ENCODE measurements around the gene SH2D6.

SH2D6 gene

DNA sequence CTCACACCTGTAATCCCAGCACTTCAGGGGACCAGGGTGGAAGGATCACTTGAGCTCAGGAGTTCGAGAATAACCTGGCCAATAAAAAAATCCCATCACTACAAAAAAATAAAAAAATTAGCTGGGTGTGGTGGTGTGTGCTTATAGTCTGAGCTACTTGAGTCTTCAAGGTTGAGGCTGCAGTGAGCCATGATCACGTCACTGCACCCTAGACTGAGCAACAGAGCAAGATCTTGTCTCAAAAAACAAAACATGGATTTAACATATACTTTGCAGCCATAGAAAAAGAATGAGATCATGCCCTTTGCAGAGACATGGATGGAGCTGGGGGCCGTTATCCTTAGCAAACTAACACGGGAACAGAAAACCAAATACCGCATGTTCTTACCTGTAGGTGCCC is 22.2 kb downstream of the SH2D6 start:
- no peak for DNase-seq

- no peak for DNase-seq
These were observed 23.4 kb downstream of the SH2D6 start for GRCh38 chr2:85441864-85442263.

DNA sequence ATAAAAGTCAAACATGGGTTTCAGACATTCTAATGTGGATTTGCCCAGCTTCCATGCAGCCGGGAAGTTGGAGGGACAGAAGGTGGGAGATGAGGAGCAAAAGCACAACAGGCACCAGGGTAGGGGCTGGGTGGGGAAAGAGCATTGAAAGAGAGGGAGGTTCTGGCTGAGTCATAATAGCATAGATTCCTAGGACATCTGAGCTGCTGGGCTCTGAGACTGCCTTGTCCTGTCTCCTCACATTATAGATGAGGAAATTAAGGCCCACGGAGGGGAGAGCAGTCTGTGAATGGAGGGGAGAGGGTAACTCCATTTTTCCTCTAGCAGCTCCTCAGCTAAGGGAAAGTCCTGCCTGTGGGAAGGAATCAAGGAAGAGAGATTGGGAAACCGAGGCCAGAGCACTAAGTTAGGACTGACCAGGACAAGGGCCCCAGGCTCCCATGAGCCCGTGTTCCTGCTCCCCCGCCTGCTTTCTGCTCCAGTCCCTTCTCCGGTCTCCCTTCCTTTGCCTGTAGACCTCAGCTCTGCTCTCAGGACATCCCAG is 26.2 kb downstream of the SH2D6 start:
- DNase-seq = no peak

DNA sequence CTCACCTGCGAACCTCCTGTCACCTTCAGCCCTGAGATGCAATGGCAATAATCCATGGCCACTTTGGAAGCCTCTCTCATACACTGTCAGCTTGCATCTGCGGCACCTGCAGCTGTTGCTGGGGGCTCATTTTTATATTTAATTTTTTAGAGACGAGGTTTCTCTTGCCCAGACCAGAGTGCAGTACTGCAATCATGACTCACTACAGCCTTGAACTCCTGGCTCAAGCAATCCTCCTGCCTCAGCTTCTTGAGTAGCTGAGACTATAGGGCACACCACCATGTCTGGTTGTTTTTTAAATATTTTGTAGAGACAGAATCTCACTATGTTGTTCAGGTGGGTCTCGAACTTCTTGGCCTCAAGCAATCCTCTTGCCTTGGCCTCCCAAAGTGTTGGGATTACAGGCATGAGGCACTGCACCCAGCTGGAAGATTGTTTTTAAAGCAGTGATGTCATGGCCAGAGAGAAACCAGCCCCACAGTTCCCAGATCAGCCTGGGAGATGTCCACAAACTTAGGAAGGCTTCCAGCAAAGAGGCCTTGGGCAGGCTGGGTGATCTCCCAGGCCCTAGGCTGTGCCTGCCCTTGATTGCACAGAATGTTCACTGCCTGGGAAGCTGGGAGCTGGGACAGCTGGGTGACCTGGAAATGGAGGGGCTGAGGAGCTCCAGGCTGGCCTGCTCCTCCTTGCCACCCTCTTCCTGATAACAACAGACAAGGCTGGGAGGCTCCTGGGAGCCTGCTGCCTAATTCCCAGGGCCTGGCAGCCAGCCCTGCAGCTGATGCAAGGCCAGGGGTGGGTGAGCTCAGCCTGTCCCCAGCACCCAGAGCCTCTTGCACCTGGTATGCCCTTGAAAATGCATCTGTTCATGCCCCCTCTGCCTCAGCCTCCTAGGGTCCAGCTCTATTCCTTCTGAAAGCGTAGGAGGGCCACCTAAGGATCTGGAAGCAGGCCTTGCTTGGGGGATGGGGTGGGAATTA is 27.1 kb downstream of the SH2D6 start:
- no peak for DNase-seq

DNA sequence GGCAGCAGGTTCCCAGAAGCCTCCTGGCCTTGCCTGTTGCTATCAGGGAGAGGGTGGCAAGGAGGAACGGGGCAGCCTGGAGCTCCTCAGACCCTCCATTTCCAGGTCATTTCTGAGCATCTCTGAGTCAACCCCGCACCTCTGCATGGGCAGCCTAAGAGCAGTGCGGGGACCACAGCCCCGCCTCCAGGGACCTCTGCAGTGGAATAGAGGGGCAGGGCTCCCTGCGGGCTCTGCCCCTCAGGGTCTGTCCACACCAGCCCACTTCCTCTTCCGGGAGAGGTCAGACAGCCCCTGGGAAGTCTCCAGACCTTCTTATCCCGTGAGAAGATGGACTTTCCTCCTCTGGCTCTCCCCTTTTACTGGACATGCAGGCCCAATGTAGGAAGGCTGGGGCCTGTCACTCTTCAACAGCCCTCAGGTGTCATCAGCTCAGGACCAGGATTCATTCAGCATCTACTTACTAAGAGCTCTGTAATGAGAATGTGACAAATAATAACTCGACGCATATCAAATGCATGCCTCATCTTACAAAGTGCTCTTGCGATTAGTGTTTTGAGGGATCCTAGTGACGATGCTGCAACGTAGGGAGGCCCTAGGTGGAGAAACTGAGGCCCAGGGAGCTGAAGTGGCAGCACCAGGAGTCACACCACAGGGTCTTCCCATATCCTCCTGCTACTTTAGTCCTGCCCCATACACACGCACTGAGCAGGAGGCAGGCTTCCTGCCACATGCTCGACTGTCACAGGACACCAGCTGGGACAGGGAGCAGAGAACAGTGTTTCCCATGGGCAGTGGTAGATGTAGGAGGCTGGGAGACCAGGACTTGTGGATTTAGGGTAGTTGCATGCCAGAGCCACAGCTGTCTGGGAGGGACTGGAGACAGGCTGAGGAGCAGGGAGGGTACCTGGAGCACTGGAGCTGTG is 28.0 kb downstream of the SH2D6 start:
- DNase-seq = no peak

DNA sequence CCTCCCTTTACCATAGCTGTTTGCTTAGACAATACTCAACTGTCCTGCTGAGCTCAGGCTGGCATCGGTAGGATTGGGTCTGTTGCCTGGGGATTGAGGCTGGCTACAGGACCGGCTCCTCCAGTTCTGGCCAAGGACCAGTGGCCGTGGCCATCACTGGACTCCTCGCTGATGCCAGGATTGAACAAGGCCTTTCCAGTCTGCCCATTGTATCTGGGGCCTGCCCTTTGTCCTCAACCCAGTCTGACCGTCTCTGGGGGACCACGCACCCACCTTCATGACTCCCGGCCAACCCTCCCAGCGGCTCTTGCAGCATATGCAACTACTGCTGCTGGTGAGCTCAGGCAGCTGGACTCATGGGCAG is 28.7 kb downstream of the SH2D6 start:
- no peak for DNase-seq

DNA sequence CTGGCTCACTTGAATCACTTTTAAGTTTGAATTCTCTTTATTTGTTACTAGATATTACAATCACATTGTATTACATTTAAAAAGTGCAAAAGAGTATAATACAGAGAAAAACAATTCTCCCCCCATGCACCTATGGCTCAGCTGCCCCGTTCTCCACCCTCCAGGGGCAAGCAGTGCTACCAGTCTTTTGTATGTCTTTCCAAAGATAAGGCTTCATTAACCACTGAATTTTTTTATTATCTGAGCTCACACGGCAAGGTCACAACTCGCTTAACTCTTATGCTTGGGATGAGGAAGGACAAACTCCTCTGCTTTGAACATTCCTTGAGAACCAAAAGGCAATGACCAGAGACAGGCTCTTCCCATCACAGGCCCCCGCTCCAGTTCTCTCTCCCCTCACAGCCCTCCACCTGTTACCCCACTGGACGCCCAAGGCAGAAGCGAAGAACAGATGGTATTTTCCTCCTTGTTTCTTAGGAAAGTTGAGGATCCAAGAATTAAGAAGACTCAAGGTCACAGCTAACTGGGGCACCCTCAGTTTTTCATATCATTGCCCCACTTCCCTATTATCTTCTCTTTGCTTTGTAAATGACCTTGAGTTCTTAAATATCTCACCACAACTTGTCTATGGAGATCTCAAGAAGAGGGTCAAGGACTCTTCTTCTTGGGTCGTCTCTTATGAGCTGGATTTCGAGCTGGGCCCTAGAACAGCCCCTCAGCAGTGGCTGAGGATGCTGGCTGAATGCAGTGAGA is 30.1 kb downstream of the SH2D6 start:
- no peak for DNase-seq

DNA sequence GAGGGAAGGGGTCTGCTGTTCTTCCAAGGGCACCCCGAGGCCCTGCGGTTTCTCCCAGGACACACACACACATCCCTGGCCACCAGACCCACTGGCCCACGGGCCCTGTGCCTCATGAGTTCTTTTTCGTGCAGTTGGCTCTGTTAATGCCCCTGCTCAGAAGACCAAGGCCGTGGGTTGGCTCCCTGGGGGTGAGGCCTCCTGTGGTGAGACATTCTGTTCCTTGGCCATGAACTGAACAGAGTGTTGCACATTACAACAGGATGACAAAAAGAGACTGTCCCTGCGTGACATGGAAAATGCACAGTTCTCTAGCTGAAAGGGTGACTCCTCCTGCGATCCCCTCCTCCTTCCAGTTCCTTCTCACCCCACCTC is 30.7 kb downstream of the SH2D6 start:
- no peak for DNase-seq

GRCh38 chr2:85452237-85452636 is 33.7 kb downstream of the SH2D6 start:
- DNase-seq = no peak

DNA sequence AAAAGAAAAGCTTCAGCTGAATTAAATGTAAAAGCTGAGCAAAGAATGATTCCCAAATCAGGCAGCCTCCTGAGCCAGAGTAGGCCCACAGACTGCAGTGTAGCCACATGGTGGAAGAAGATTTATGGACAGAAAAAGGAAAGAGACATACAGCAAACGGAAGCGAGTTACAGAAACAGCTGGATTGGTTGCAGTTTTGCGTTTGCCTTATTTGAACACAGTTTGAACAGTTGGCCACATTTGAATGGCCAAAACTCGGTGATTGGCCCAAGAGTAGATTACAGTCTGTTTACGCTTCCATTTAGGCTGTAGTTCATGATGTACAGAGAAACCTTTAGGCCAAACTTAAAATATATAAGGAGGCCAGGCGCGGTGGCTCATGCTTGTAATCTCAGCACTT is 35.1 kb downstream of the SH2D6 start:
- DNase-seq = no peak

GRCh38 chr2:85455552-85456090 is 37.1 kb downstream of the SH2D6 start:
- no peak for DNase-seq

DNA sequence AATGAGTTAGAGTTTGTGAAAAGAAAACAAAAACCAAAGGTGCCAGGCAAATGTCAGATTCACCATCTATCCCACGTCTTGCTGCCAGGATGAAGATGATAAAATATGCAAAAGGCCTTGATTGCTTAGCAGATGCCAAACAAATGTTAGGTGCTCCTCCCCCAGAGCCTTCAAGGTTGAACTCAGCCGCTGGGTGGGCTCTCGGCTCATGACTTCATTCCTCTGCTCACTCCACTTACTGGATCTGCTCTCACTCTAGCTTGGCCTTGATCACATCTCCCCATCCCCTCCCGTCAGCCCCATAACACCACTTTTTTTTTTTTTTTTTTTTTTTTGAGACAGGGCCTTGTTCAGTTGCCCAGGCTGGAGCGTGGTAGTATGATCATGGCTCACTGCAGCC is 38.5 kb downstream of the SH2D6 start:
- DNase-seq = no peak

GRCh38 chr2:85457877-85458316 is 39.4 kb downstream of the SH2D6 start:
- no peak for DNase-seq

GRCh38 chr2:85458601-85459563 is 40.4 kb downstream of the SH2D6 start:
- DNase-seq = no peak

GRCh38 chr2:85459771-85460170 is 41.3 kb downstream of the SH2D6 start:
- no peak for DNase-seq

DNA sequence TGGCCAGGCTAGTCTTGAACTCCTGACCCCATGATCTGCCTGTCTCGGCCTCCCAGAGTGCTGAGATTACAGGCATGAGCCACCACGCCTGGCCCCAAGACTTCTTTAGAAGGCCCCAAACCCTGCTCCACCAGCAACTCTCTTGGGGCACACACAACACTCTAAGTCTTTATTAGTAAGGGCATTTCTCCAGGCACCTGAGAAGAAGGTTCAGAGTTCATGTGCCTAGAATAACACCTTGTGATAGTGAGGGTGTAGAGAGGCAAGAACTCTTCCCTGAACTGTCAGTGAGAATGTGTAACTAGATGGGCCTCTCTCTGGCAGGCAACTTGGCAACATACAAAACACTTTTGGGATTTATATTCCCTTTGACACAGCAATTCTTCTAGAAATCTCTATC is 43.8 kb downstream of the SH2D6 start:
- no peak for DNase-seq

- no peak for DNase-seq
These were observed 49.7 kb downstream of the SH2D6 start for GRCh38 chr2:85468096-85468703.

DNA sequence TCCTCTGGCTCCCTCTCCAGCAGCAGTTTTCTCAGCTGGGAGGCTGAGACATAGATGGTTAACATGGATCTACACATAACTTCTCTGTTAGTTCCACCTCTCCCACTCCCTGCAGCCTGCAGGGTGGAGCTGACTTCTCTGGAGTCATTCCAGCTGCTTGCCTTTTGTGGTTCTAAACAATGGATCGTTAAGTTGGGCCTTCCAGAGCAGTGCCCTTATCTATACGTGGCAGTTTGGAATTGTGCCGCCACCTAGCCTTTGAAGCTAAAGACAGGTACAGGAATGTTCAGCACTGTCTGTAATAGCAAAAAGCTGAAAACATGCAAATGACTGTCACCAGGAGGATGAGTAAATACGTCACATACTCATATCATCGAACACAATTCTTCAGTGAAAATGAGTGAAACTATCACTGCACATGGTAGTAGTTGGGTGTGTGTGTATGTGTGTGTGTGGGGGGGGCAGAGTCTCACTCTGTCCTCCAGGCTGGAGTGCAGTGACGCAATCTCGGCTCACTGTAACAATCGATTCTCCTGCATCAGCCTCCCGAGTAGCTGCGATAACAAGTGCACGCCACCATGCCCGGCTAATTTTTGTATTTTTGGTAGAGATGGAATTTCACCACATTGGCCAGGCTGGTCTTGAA is 50.3 kb downstream of the SH2D6 start:
- no peak for DNase-seq

GRCh38 chr2:85470850-85471800 is 52.6 kb downstream of the SH2D6 start:
- no peak for DNase-seq

All from stimulated activated naive CD4-positive, alpha-beta T cell treated with Interleukin-2 at 50 U/mL for 16 hours (primary cell).